Osteocyte (in vitro differentiated cells): ENCODE measurements around the gene RRP1. TPM values are rescaled to one million over a fixed set of nuclear protein-coding genes. Genes with fewer than 3 reads are reported as not detected.

ENCODE experiments used
- DNase-seq: peaks from one replicate; pipeline ENCODE4 v3.0.0; 2021; ENCODE audit warnings: mixed read lengths; ENCODE audit not compliant: unreplicated experiment; ENCODE audit errors: extremely low spot score
- H3K27ac Mint-ChIP-seq: one replicate; pipeline ENCODE4 v1.8.0; 2021; ENCODE audit warnings: mild to moderate bottlenecking, mixed read lengths; ENCODE audit not compliant: unreplicated experiment
- H3K27me3 Mint-ChIP-seq: one replicate; pipeline ENCODE4 v1.8.0; 2021; ENCODE audit warnings: mixed read lengths; ENCODE audit not compliant: unreplicated experiment
- H3K36me3 Mint-ChIP-seq: one replicate; pipeline ENCODE4 v1.8.0; 2021; ENCODE audit warnings: mixed read lengths; ENCODE audit not compliant: unreplicated experiment
- H3K4me1 Mint-ChIP-seq: one replicate; pipeline ENCODE4 v1.8.0; 2021; ENCODE audit warnings: mixed read lengths; ENCODE audit not compliant: unreplicated experiment
- H3K4me3 Mint-ChIP-seq: one replicate; pipeline ENCODE4 v1.8.0; 2021; ENCODE audit warnings: mild to moderate bottlenecking, moderate library complexity, mixed read lengths; ENCODE audit not compliant: unreplicated experiment
- H3K9me3 Mint-ChIP-seq: one replicate; pipeline ENCODE4 v1.8.0; 2021; ENCODE audit warnings: mixed read lengths; ENCODE audit not compliant: unreplicated experiment
- total RNA-seq: library from RNA; stranded (reverse); gene quantifications from 2 replicates; pipeline ENCODE4 v1.2.1, GENCODE V29; 2021
- TF ChIP-seq, protein P1 (sequence below): fragments of 200-600 bp; sonication (generic); IDR thresholded peaks from 2 replicates; pipeline ENCODE4 v1.5.0; 2021; ENCODE audit warnings: antibody characterized with exemption, mild to moderate bottlenecking, moderate library complexity

The RRP1 gene
- total RNA-seq, 1 donor from 2014 or later = 22.8 TPM

DNA sequence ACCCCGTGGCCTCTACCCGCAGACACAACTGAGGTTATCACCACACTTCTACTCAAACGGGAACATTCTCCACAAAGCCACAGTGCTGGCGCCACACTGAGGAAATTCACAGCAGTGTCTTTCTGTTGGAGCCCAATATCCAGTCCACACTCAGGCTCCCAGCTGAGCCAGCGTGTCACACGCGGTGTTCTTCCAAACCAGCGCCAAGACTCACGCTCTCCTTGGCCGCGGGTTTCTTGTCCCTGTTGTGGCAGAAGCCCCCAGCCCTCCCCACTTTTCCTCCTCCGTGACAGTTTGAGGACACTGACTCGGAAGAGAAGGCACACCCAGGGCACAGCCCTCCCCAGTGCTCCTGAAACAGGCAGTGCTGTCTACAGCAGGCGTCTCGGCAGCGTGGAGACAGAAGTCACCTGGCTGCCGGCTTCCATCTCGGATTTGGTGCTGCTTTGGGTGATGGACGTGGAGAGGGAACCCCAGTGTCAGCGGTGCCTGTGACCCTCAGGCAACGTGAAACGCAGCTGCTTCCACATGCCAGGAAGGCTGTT, 40.3 kb downstream of the RRP1 start:
- DNase-seq = no peak
- no peak overlapping the region for H3K27ac Mint-ChIP-seq
- no peaks in the 10 kb centered on the region for H3K9me3 Mint-ChIP-seq
- H3K4me3 Mint-ChIP-seq = no peak overlapping the region
- H3K36me3 Mint-ChIP-seq = no peaks in the 10 kb centered on the region
- TF ChIP-seq, protein P1, sequence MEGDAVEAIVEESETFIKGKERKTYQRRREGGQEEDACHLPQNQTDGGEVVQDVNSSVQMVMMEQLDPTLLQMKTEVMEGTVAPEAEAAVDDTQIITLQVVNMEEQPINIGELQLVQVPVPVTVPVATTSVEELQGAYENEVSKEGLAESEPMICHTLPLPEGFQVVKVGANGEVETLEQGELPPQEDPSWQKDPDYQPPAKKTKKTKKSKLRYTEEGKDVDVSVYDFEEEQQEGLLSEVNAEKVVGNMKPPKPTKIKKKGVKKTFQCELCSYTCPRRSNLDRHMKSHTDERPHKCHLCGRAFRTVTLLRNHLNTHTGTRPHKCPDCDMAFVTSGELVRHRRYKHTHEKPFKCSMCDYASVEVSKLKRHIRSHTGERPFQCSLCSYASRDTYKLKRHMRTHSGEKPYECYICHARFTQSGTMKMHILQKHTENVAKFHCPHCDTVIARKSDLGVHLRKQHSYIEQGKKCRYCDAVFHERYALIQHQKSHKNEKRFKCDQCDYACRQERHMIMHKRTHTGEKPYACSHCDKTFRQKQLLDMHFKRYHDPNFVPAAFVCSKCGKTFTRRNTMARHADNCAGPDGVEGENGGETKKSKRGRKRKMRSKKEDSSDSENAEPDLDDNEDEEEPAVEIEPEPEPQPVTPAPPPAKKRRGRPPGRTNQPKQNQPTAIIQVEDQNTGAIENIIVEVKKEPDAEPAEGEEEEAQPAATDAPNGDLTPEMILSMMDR = no peak
- H3K27me3 Mint-ChIP-seq = peaks cover 2% of the 10 kb centered on the region
- peaks cover 3% of the 10 kb centered on the region for H3K4me1 Mint-ChIP-seq

DNA sequence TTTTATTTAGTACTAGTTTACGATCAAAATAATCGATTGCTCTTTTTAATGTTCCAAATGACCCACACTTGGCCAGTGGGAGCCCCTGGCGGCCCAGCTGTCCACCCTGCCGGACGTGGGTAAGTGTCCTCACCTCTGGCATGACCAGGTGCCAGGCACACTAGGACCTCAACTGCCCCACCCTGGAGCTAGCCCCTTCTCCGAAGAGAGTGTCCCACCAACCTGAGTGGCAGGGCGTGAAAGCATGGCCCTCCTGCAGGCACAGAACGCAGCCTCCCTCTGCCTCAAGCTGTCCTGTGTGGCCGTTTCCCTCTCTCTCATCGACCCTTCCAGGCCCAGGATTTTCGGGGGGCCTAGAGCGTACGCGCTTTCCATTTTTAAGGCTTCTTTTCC, 42.8 kb downstream of the RRP1 start:
- no peaks in the 10 kb centered on the region for H3K9me3 Mint-ChIP-seq
- no peaks in the 10 kb centered on the region for H3K4me1 Mint-ChIP-seq
- H3K4me3 Mint-ChIP-seq = no peak overlapping the region
- no peaks in the 10 kb centered on the region for H3K36me3 Mint-ChIP-seq
- peaks cover 3% of the 10 kb centered on the region for H3K27me3 Mint-ChIP-seq
- TF ChIP-seq, protein P1 = no peak
- no peak for DNase-seq
- H3K27ac Mint-ChIP-seq = no peak overlapping the region

DNA sequence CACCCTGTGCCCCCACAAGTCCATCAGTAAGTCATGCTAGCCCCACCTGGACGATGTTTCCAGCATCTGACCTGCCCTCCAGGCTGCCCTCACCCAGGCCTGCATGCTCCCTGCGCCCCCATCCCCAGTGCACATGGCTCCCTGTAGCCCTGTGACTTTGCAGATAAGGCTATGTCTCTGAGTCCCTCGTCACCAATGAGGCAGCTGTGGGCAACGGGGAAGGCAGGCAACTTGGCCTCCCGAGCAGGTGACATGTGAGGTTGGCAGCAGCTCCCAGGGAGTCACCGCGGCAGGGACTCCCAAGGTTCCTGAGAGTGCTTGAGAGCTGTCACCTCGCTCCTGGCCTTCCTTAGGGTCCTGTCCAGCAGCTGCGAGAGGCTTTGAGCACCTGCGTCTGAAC, 43.3 kb downstream of the RRP1 start:
- Mint-ChIP-seq H3K36me3 (no peaks in the 10 kb centered on the region), H3K9me3 (no peaks in the 10 kb centered on the region), H3K4me1 (no peaks in the 10 kb centered on the region), H3K4me3 (no peak overlapping the region), H3K27me3 (peaks cover 8% of the 10 kb centered on the region), H3K27ac (no peak overlapping the region)
- TF ChIP-seq, protein P1 = no peak
- no peak for DNase-seq

DNA sequence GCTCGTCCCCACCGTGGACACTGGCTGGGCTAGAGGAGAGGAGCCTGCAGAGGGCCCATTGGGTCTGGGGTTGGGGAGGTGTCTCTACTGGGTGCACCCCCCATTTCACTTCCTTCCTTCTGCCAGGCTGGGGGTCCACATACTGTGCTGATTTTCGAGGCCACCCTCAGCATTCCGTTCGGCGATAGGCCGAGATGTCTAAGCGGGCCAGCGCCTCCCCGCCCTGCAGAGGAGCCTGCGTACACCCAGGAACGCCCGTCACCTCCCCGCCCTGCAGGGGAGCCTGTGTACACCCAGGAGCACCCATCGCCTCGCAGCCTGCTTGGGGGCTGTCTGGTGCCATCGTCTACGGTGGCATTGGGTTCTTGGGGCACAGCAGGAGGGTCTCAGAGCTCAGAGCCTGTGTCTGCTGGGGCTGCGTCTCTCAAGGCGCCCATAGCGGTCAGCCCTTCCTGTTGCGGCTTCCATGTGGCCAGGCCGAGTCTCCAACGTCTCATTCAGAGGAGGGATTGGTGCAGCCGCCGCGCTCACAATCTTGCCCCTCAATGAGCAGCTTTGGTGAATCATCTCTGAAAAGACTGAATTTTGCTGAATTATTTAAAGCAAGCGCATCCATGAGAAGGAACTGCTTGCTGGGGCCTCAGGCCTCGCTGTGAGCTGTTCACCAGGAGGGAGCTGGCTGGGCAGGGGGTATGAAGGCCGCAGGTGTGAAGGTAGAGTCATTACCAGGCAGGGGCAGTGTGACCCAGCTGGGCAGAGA, 44.9 kb downstream of the RRP1 start:
- TF ChIP-seq, protein P1 = no peak
- no peaks in the 10 kb centered on the region for H3K9me3 Mint-ChIP-seq

DNA sequence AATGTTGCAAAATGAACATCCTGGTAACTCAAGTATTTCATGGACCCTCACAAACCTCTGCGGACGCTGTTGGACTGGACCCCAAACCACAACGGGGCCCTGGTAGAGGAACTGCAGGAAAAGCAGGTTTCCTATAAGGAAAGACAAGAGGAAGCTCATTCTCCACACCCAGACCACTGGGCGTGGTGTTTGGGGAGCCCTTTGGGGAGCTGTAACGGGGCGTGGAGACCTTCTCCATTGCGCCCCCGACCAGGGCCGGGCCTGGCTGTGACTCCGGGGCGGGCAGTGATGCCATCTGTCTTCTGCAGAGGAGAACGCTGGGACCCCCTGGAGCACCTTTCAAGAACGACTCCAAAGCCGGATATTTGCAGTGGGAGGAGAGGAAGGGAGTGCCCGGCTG, 45.7 kb downstream of the RRP1 start:
- H3K9me3 Mint-ChIP-seq = no peaks in the 10 kb centered on the region

More for the DNA sequence above, 44.9 kb downstream of the RRP1 start:
- no peak for DNase-seq
- H3K4me3 Mint-ChIP-seq = no peak overlapping the region
- no peaks in the 10 kb centered on the region for H3K36me3 Mint-ChIP-seq
- H3K27me3 Mint-ChIP-seq = peaks cover 18% of the 10 kb centered on the region
- H3K27ac Mint-ChIP-seq = no peak overlapping the region
- no peaks in the 10 kb centered on the region for H3K4me1 Mint-ChIP-seq

More for the DNA sequence above, 45.7 kb downstream of the RRP1 start:
- no peak overlapping the region for H3K27ac Mint-ChIP-seq
- DNase-seq = no peak
- peaks cover 18% of the 10 kb centered on the region for H3K27me3 Mint-ChIP-seq
- no peaks in the 10 kb centered on the region for H3K36me3 Mint-ChIP-seq
- TF ChIP-seq, protein P1 = no peak
- no peaks in the 10 kb centered on the region for H3K4me1 Mint-ChIP-seq
- no peak overlapping the region for H3K4me3 Mint-ChIP-seq
